DMS153 treated with DMSO at 0.1 percent for 48 hours (cell line): ENCODE data around the gene CPAMD8.

Experiments
- DNase-seq: peaks from one replicate; lab custom pipeline; 2025; ENCODE audit not compliant: unreplicated experiment; lab: John Stamatoyannopoulos, UW

The CPAMD8 gene

DNA sequence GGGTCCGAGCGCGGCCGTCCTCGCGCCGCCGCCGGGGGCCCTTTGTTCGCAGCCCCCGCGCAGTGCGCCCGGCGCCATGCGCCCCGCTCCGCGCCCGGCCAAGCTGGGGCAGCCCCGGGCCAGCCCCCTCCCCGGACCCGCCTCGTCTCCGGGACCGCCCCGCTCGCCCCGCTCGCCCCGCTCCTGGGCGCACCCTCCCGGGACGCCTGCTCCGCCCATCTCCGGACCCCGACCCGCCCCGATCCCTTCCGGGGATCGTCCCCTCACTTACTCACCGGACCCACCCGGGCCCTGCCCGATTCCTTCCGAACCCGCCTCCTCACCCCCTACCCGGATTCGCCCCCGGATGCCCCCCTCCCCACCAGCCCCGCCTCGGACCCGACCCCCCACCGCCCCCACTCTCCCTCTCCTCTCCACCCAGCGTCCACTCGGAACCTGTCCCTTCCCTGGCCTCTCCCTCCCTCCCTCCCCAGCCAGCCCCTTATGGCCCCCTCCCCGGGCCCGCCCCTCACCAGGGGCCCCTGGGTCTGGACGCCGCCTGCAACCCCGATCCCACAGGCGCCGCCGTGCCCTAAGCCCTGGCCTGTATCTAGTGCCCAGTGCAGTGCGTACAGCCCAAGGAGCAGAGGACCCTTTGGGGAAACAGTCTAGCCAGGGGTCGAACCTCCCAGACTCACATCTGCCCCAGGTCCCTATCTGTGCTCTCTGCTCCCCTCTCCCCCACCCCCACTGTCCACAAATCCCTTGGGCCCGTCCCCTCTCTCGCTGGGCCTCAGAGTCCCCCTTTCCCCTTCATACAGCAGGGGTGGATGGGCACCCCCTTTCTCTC lies at the start of gene CPAMD8:
Gene CPAMD8 (minus strand): TSS at position 105 of the 829 bp plus-strand sequence. CDS start 168 bp downstream, outside the sequence.
- DNase-seq: no peak

DNA sequence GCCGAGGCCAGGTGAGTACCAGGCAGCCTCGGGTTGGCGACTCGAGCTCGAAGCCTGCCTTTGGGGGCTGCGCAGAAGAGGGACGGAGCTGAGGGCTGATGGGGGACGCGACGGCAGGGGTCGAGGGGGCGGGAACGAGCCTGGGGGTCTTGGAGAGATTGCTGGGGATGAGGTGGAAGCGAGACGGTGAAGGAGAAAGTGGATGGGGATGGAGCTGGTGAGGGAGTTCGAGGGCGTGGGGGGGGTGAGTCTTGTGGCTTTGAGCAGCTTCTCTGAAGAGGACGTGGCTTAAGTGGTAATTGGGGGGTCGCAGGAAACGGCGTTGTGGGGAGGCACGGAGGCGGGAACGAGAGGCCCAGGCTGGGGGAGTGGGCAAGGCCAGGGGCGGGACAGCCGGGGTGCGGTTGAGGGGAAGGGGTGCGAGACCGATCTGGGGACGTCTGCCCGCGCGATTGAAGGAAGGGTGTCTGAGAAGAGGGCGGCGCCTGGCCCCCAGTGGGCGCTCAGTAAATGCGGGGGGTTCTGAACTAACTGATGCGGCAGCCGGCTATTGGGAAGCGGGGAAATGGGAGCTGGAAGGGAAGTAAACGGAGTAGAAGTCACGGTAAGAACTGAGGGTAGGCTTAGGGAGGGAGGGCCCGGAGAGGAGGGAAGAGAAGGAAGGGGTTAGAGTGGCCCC lies 49.4 kb upstream of the CPAMD8 start:
- DNase-seq: no peak

DNA sequence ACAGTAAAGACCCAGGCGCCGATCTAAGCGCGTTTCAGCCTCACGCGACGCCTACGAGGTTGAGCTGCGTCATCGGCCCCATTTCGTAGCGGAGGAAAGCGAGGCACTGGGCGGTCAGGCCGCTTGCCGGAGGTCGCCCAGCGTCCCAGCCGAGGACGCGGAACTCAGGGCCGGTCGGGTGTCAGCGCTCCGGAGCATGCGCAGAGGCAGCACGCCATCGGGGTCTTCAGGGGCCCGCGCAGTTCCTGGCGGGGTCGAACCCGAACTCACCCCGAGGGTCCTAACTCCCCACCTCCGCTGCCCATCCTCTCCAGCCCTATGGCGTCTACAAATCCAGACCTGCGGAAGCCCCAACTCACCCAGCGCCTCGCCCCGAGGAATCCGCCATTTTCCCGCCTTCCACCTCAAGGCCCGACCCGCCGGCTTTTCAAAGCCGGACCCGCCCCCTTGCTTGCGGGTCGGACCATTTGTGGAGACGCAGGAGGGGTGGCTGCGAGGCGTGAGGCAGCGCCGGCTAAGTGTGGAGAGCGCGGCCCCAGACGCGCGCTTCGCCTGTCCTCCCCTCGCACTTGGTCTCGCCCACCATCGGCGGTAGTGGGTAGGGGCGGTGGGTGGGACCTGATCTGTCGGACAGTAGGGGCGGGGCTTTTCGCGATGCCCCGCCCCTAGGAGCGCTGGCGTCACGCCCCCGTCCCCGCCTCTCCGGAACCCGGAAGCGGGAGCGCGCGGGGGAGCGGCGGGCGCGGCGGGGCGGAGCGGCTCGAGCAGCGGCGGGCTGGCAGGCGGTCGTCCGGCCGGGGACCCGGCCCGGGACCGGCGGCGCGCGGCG lies 48.6 kb upstream of the CPAMD8 start, which contains the start of the genes HAUS8 and MYO9B:
Gene HAUS8 (minus strand): TSS at position 418 of the 829 bp plus-strand sequence. CDS start 30 bp downstream, at position 388.
Gene MYO9B (plus strand): TSS at position 743 of the 829 bp plus-strand sequence. CDS start 25,941 bp downstream, outside the sequence.
- peak; percentile 82 for DNase-seq

GRCh38 chr19:17074634-17075034 lies 48.0 kb upstream of the CPAMD8 start:
- DNase-seq: no peak

GRCh38 chr19:17073869-17074633 lies 47.4 kb upstream of the CPAMD8 start:
- no peak for DNase-seq

DNA sequence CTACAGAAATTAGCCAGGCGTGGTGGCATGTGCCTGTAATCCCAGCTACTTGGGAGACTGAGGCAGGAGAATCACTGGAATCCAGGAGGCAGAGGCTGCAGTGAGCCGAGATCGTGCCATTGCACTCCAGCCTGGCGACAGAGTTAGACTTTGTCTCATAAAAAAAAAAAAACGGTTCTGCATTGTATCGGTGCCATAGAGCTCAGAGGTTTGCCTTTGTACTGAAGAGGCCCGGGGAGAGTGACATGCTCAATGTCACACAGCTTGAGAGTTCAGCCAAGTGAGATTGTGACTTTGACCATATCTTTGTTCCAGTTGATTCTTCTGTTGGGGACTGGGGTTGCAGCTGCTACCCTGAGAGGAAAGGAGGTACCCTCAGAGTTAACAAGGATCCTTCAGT lies 44.3 kb upstream of the CPAMD8 start:
- no peak for DNase-seq

DNA sequence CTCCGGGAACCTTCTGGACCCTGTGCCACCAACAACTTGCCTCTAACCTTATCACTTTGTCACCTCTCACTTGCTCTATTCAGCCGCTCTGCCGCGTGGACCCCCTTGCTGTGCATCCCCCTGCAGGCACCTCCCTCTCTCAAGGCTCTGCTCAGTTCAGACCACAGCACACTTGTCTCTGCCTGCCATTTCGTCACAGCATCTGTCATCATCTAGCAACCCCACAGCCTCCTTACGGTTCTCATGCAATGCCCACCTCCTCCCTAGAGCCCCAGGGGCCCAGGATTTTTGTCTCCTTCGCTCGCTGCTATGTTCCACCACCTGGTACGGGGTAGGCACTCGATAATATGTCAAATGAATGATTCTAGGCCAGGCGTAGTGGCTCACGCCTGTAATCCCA lies 43.8 kb upstream of the CPAMD8 start:
- no peak for DNase-seq

DNA sequence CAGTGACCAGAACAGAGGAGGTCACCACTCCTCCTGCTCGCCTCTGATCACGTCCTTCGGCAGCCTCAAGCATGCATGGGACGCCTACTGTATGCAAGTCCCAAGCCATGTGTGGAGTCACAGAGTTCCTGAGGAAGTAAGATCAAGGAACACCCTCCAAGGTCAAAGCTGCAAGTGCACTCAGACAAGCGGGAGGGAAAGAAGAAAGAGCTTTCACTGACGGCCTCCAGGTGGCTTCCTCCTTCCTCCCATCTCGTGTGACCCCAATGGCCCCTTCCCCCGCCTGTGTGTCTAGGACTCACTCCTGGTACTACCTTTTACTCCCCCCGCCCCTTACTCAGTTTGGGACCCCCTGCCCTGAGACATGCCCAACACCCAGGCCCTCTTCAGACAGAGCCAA lies 42.6 kb upstream of the CPAMD8 start:
- DNase-seq: no peak

DNA sequence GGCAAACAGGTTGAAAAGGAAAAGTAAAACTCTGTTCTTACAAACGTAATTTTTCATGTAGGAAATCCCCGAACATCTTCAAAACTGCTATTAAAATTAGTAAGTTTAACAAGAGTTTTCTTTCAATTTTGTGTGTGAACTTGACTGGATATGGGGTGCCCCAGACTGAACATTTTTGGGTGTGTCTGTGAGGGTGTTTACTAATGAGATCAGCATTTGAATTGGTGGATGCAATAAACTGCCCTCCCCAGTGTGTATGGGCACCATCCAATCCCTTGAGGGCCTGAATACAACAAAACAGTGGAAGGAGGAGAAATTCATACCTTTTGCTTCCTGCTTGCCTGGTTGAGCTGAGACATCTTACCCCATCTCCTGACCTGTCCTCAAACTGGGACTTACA lies 36.8 kb upstream of the CPAMD8 start:
- DNase-seq: no peak

DNA sequence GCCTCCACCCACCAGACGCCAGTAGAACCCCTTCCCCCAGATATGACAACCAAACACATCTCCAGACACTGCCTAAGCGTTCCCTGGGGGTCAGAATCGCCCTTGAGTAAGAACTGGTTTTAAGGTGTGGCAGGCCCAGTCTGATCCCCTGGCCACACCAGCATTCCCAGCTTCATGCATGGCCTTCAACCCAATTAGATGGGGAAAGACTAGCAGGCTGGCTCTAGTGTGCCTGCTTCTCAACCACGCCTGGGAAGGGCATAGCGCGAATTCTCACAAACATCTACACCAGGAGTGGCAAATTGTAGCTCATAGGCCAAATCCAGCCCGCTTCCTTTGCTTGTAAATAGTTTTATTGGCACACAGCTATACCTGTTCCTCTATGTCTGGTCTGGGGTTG lies 35.1 kb upstream of the CPAMD8 start:
- no peak for DNase-seq

DNA sequence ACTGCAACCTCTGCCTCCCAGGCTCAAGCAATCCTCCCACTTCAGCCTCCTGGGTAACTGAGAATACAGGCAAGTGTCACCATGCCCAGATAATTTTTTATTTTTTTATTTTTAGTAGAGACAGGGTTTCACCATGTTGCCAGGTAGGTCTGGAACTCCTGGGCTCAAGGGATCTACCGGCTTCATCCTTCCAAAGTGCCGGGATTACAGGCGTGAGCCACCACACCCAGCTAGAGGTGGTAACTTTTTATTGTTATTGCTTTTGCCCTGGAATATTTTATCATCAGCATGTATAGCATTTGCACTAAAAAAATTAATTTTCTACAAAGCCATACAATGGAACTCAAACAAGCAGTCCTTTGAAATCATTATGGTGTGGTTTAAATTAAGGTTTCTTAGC lies 34.6 kb upstream of the CPAMD8 start:
- no peak for DNase-seq

DNA sequence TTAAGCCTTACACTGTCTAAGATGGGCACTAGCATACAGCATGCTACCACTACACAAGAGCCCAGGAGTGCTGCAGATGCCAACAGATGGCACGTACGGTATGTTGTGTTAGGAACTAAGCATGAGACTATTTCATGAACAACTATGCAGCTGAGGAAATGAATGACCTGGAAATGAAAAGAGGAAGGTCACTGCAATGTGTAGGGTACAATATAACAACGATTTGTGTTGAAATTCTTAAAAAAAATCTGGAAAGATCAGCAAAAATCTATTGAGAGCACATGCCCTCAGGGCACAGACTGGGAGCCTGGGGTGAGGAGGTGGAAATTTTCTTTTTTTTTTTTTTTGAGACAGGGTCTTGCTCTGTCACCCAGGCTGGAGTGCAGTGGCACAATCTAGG lies 34.2 kb upstream of the CPAMD8 start:
- no peak for DNase-seq

- no peak for DNase-seq
Measured at GRCh38 chr19:17058236-17058635, 31.6 kb upstream of the CPAMD8 start.

- no peak for DNase-seq
Measured at GRCh38 chr19:17055636-17056035, 29.0 kb upstream of the CPAMD8 start.

GRCh38 chr19:17054746-17055145 lies 28.1 kb upstream of the CPAMD8 start:
- no peak for DNase-seq

- peak; percentile 9 for DNase-seq
Measured at GRCh38 chr19:17052439-17052838, 25.8 kb upstream of the CPAMD8 start.

GRCh38 chr19:17049711-17050280 lies 23.2 kb upstream of the CPAMD8 start:
- no peak for DNase-seq

DNA sequence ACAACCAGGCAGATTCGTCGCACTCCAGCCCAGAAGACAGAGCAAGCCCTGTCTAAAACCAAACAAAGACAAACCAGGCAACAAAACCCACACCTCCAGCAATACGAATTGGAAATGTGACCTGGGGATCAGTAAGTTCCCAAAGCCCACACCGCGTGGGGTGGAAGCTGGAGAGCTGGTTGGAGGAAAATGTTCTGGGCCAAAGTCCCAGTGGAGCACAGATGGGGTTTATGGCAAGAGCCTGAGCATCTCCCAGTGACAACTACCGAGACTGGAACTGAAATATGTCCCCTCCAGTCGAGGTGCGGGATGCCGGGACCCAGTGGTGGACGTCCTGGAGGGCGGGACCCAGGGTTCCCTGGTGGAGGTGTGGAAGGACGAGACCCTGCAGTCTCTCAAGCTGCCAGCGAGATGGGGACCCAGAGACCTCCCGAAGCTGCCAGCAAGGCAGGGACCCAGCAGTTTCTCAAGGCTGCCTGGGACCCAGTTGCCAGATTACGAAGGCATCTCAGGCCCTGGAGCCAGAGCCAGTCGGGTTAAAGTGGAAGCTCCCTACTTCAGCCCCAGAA lies 22.4 kb upstream of the CPAMD8 start:
- no peak for DNase-seq

DNA sequence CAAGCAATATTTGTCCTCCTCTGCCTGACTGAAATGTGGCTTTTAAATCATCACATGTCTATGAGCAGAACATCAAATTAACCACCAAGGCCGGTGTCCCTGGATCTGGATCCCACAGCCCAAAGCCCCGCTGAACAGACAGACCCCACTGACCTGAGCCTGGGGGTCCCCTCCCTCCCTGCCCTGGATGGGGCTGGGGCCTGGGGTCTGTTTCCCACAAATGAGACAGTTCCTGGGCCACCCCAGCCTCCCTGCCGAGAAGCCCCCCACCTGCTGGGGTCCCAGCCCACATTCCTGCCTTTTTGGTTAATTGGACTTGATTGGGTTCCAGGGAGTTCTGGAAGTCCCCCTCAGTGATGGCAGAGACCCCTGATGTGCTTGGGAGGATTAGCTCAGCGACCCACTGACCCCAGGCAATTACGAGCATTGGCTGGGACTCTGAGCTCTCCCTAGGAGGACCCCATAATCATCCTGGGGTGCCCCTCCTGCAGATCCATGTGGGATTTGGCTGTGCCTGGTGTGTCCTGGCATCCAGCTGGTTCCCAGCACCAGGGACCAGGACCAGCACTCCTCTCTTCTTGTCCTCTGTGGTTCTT lies 19.4 kb upstream of the CPAMD8 start:
- no peak for DNase-seq

DNA sequence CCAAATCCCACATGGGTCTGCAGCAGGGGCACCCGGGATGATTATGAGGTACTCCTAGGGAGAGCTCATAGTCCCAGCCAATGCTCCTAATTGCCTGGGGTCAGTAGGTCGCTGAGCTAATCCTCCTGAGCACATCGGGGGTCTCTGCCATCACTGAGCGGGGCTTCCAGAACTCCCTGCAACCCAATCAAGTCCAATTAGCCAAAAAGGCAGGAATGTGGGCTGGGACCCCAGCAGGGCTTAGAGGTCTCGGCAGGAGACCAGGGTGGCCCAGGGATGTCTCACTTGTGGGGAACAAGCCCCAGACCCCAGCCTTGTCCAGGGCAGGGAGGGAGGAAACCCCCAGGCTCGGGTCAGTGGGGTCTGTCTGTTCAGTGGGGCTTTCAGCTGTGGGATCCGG lies 17.1 kb upstream of the CPAMD8 start:
- DNase-seq: no peak
